Activated naive CD4-positive, alpha-beta T cell treated with anti-CD3 and anti-CD28 coated beads, Interleukin-2, amount 10 ng/mL, durations not matched to agents 5 hours and 36 hours (primary cell): ENCODE measurements around the gene DMRTC1. TPM values are rescaled to one million over a fixed set of nuclear protein-coding genes. Genes with fewer than 3 reads are reported as not detected.

Experiments
- total RNA-seq, 2 experiments: library from RNA; stranded (reverse); gene quantifications; one replicate each; pipeline ENCODE4 v1.2.3, GENCODE V29; 2021

The DMRTC1 gene, protein sequence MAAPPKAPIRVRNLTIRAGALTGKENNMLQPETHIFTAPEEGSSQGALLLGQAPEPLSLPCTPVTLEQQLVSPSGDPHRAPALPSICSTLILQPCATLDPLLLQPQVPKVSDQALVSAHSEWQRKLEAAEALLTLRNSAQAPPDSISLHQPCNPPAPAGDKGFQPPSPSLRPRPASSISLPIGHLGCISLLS
- total RNA-seq: under 1 TPM in 1 of 2 experiments, not detected in 1; 0.13 TPM

GRCh38 chrX:72943819-72944169, at the start of gene DMRTC1:
Gene DMRTC1 (minus strand): TSS chrX:72943837. CDS start chrX:72875694, 68,143 bp downstream.

DNA sequence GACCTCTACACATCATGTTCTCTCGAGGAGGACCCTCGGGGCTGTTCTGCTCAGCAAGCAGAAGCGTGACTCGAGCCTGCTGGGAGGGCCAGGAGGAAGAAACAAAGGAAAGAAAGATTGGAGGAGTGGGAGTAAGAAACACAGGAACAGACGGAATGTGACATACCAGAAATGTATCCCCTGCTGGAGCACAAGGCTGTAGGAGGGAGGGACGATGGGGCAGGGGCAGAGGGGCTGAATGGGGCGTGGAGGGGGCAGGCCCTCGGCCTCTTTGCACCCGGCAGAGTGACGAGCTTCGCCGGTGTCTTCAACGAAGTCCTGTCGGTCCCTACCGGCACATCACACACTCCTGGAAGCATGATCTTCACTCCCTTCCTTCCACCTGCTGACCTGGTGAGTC, 5.7 kb downstream of the DMRTC1 start, which contains the start of gene FAM236A:
TSS of gene FAM236A (plus strand) at position 301 of the 400 bp plus-strand sequence. CDS start at position 358, 57 bp downstream.

GRCh38 chrX:72912315-72912714, 31.3 kb downstream of the DMRTC1 start, which contains the start of gene FAM236C:
Gene FAM236C (plus strand): TSS chrX:72912615. CDS start chrX:72912715, 100 bp downstream.

Other genes with a start within 250 kb of the DMRTC1 start
- under 1 TPM; 0.31 to 0.48 TPM for gene PHKA1, start 229.5 kb downstream of the DMRTC1 start, total RNA-seq
- under 1 TPM in 1 of 2 experiments, not detected in 1; 0.13 TPM for gene DMRTC1B, start 166.9 kb downstream of the DMRTC1 start, total RNA-seq
- not detected for gene FAM236B, start 161.2 kb downstream of the DMRTC1 start, total RNA-seq
- gene FAM236D, start 135.6 kb downstream of the DMRTC1 start, total RNA-seq: not detected
- gene FAM236C, start 31.2 kb downstream of the DMRTC1 start, total RNA-seq: not detected
- not detected for gene FAM236A, start 5.6 kb downstream of the DMRTC1 start, total RNA-seq
- gene PABPC1L2B, start 59.1 kb upstream of the DMRTC1 start, total RNA-seq: not detected
- gene PABPC1L2A, start 135.7 kb upstream of the DMRTC1 start, total RNA-seq: not detected